ENCODE results near the gene PRRX2.

DNA sequence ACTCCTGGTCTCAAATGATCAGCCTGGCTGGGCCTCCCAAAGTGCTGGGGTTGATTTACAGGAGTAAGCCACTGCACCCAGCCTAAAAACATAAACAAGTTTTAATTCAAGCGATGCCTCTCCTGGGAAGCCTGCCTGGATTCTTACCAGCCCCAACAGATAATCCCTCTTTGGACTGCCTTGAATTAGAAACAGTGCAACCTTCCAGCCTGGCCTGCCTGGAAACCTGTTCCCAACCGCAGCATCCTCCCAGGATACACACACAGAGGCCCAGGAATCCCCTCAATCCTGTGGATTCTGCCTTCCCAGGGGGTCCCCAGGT, 68.1 kb downstream of the PRRX2 start:
- TF ChIP-seq, protein P1, sequence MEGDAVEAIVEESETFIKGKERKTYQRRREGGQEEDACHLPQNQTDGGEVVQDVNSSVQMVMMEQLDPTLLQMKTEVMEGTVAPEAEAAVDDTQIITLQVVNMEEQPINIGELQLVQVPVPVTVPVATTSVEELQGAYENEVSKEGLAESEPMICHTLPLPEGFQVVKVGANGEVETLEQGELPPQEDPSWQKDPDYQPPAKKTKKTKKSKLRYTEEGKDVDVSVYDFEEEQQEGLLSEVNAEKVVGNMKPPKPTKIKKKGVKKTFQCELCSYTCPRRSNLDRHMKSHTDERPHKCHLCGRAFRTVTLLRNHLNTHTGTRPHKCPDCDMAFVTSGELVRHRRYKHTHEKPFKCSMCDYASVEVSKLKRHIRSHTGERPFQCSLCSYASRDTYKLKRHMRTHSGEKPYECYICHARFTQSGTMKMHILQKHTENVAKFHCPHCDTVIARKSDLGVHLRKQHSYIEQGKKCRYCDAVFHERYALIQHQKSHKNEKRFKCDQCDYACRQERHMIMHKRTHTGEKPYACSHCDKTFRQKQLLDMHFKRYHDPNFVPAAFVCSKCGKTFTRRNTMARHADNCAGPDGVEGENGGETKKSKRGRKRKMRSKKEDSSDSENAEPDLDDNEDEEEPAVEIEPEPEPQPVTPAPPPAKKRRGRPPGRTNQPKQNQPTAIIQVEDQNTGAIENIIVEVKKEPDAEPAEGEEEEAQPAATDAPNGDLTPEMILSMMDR (optimal IDR thresholded peaks at IDR 0.05 in 1 of 3, IDR thresholded peaks at IDR 0.05 in 1 of 3, conservative IDR thresholded peaks at IDR 0.05 in 1 of 3; ENCODE audit: extremely low read depth in 1 of 3, insufficient read depth in 2 of 3, low read length in 3 of 3), result no peak
- no peak for TF ChIP-seq EZH2 (IDR thresholded peaks at IDR 0.05; ENCODE audit: low read length)
